DND-41 (cell line): ENCODE data around the gene KIF26A.

Source experiments
- ATAC-seq: fragments of 200-7000 bp; cut with Tn5 transposase; 3 replicates; pipeline ENCODE4 v1.9.1; 2021; ENCODE audit warnings: low read depth; ENCODE audit not compliant: insufficient read depth
- DNase-seq: peaks from one replicate; pipeline ENCODE4 v3.0.0-alpha.2; 2020
- H2AFZ ChIP-seq: 2 replicates; pipeline ENCODE4 v1.6.0; 2012; ENCODE audit warnings: low read depth, low read length
- H3K27ac ChIP-seq: 2 replicates; pipeline ENCODE4 v1.5.1; 2012; ENCODE audit warnings: low read length, inconsistent platforms
- H3K27me3 ChIP-seq: fragments of 200-600 bp; sonication (generic); 2 replicates; pipeline ENCODE4 v1.6.0; 2012; ENCODE audit warnings: low read length, mild to moderate bottlenecking, inconsistent platforms; ENCODE audit not compliant: insufficient read depth, poor library complexity
- H3K36me3 ChIP-seq: 2 replicates; pipeline ENCODE4 v1.5.1; 2012; ENCODE audit warnings: low read length, inconsistent platforms; ENCODE audit not compliant: insufficient read depth
- H3K4me1 ChIP-seq: 2 replicates; pipeline ENCODE4 v1.5.1; 2012; ENCODE audit warnings: mild to moderate bottlenecking, low read length; ENCODE audit not compliant: insufficient read depth
- H3K4me2 ChIP-seq: 2 replicates; pipeline ENCODE4 v1.6.0; 2012; ENCODE audit warnings: mild to moderate bottlenecking, moderate library complexity, low read length, inconsistent platforms; ENCODE audit not compliant: insufficient read depth
- H3K4me3 ChIP-seq, 2 experiments: fragments of 200-600 bp in 1 of 2; shearing (Covaris generic) in 1 of 2; 2 replicates each; pipeline ENCODE4 v1.5.1; 2012 to 2016; ENCODE audit warnings: inconsistent platforms in 2 of 2, low read length in 2 of 2, mild to moderate bottlenecking in 2 of 2, low read depth in 1 of 2, moderate library complexity in 1 of 2
- H3K79me2 ChIP-seq: 2 replicates; pipeline ENCODE4 v1.6.0; 2012; ENCODE audit warnings: low read length, inconsistent platforms; ENCODE audit not compliant: insufficient read depth
- H3K9ac ChIP-seq: 2 replicates; pipeline ENCODE4 v1.6.0; 2012; ENCODE audit warnings: low read depth, mild to moderate bottlenecking, inconsistent platforms, low read length, moderate library complexity
- H3K9me3 ChIP-seq: 2 replicates; pipeline ENCODE4 v1.5.1; 2012; ENCODE audit warnings: low read length, moderate library complexity, mild to moderate bottlenecking, inconsistent platforms; ENCODE audit not compliant: insufficient read depth, severe bottlenecking
- H4K20me1 ChIP-seq: 2 replicates; pipeline ENCODE4 v1.6.0; 2012; ENCODE audit warnings: low read length; ENCODE audit not compliant: insufficient read depth
- CTCF ChIP-seq: IDR thresholded peaks from 2 replicates; pipeline ENCODE4 v1.5.1; 2012; ENCODE audit warnings: borderline replicate concordance, low read length, moderate library complexity, mild to moderate bottlenecking; ENCODE audit not compliant: poor library complexity, severe bottlenecking; ENCODE audit errors: extremely low read depth
- EZH2 ChIP-seq: IDR thresholded peaks from 3 replicates; pipeline ENCODE4 v1.6.1; 2012; ENCODE audit warnings: borderline replicate concordance, low read depth, mild to moderate bottlenecking, moderate library complexity, low read length, inconsistent platforms; ENCODE audit not compliant: severe bottlenecking

The KIF26A gene

GRCh38 chr14:104144453-104144790, 6.0 kb downstream of the KIF26A start:
- Histone ChIP-seq H3K27ac (no peak overlapping the region), H3K9me3 (no peaks in the 10 kb centered on the region), H3K4me1 (no peaks in the 10 kb centered on the region), H3K79me2 (no peaks in the 10 kb centered on the region), H4K20me1 (no peaks in the 10 kb centered on the region), H3K27me3 (no peaks in the 10 kb centered on the region), H2AFZ (no peak overlapping the region), H3K4me3 (no peak overlapping the region), H3K9ac (no peak overlapping the region), H3K4me2 (no peak overlapping the region), H3K36me3 (no peaks in the 10 kb centered on the region)
- TF ChIP-seq CTCF (no peak), EZH2 (no peak)
- no peak for DNase-seq
- no peak for ATAC-seq

GRCh38 chr14:104144911-104145825, 6.8 kb downstream of the KIF26A start:
- no peaks in the 10 kb centered on the region for H3K4me1 ChIP-seq
- H3K4me3 ChIP-seq: no peak overlapping the region
- H3K27ac ChIP-seq: no peak overlapping the region
- H3K9ac ChIP-seq: no peak overlapping the region
- no peak for DNase-seq
- H3K9me3 ChIP-seq: no peaks in the 10 kb centered on the region
- H3K79me2 ChIP-seq: no peaks in the 10 kb centered on the region
- no peaks in the 10 kb centered on the region for H4K20me1 ChIP-seq
- H3K27me3 ChIP-seq: no peaks in the 10 kb centered on the region
- H2AFZ ChIP-seq: no peak overlapping the region
- no peaks in the 10 kb centered on the region for H3K36me3 ChIP-seq
- ATAC-seq: no peak
- no peak overlapping the region for H3K4me2 ChIP-seq
- TF ChIP-seq CTCF: no peak
- no peak for TF ChIP-seq EZH2

GRCh38 chr14:104145826-104146601, 7.6 kb downstream of the KIF26A start:
- no peak for TF ChIP-seq EZH2
- no peak for TF ChIP-seq CTCF
- 0 out of 2 replicates have a peak, but pooled peaks cover 2% of the 10 kb centered on the region for H4K20me1 ChIP-seq
- no peaks in the 10 kb centered on the region for H3K36me3 ChIP-seq
- ATAC-seq (no peak), DNase-seq (no peak)
- no peaks in the 10 kb centered on the region for H3K79me2 ChIP-seq
- no peak overlapping the region for H3K4me3 ChIP-seq
- no peak overlapping the region for H3K4me2 ChIP-seq
- no peak overlapping the region for H3K27ac ChIP-seq
- no peaks in the 10 kb centered on the region for H3K27me3 ChIP-seq
- H3K9me3 ChIP-seq: no peaks in the 10 kb centered on the region
- H3K9ac ChIP-seq: no peak overlapping the region
- no peaks in the 10 kb centered on the region for H3K4me1 ChIP-seq
- no peak overlapping the region for H2AFZ ChIP-seq
